ENCODE results near the gene KDM2A. TPM values are rescaled to one million over a fixed set of nuclear protein-coding genes. Genes with fewer than 3 reads are reported as not detected.

The KDM2A gene
- total RNA-seq, 1 experiment from 2014 or later: 121 TPM

DNA sequence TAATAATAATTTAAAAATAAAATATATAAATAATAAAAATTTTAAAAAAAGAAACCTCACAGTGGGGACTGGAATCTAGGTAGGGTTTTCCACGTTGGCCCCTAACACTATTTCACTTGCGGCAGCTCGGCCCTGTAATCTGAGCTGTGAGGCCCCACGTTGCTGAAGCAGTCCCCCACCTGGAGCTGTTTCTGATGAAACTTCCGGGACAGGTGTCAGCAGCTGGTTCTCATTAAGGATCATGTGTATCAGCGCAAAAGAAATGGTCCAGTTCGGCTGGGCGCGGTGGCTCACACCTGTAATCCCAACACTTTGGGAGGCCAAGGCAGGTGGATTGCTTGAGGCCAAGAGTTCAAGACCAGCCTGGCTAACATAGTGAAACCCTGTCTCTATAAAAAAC, 45.2 kb upstream of the KDM2A start:
- Histone ChIP-seq H3K36me3 (ENCODE audit: insufficient read depth, low read length, poor library complexity, severe bottlenecking) (no peaks in the 10 kb centered on the region), H3K27me3 (replicated peaks; ENCODE audit: insufficient read depth, low read depth, low read length, poor library complexity) (no peaks in the 10 kb centered on the region), H3K27ac (ENCODE audit: low read depth, low read length, poor library complexity, severe bottlenecking) (no peak overlapping the region), H3K9me3 (ENCODE audit: low read depth, low read length, poor library complexity, severe bottlenecking) (no peaks in the 10 kb centered on the region), H3K4me3 (ENCODE audit: low read depth, low read length, poor library complexity, severe bottlenecking) (no peak overlapping the region), H3K4me1 (ENCODE audit: insufficient read depth, low read length, poor library complexity, severe bottlenecking) (peaks cover 23% of the 10 kb centered on the region)
- TF ChIP-seq, protein P1, sequence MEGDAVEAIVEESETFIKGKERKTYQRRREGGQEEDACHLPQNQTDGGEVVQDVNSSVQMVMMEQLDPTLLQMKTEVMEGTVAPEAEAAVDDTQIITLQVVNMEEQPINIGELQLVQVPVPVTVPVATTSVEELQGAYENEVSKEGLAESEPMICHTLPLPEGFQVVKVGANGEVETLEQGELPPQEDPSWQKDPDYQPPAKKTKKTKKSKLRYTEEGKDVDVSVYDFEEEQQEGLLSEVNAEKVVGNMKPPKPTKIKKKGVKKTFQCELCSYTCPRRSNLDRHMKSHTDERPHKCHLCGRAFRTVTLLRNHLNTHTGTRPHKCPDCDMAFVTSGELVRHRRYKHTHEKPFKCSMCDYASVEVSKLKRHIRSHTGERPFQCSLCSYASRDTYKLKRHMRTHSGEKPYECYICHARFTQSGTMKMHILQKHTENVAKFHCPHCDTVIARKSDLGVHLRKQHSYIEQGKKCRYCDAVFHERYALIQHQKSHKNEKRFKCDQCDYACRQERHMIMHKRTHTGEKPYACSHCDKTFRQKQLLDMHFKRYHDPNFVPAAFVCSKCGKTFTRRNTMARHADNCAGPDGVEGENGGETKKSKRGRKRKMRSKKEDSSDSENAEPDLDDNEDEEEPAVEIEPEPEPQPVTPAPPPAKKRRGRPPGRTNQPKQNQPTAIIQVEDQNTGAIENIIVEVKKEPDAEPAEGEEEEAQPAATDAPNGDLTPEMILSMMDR (conservative IDR thresholded peaks at IDR 0.05; ENCODE audit: low read depth, low read length): no peak
- no peak for TF ChIP-seq EZH2 (IDR thresholded peaks at IDR 0.05; ENCODE audit: borderline replicate concordance, low read depth, low read length, poor library complexity, severe bottlenecking)
- no TSS peak for BruUV-seq (replicated peaks)
- intact Hi-C loops (cut with micrococcal nuclease; ENCODE audit: unreplicated experiment): no loop called here
- POLR2A ChIA-PET (ENCODE audit: low non-redundant PET): no interaction called here
- CTCF ChIA-PET: interaction anchor here (1.1 kb wide), 1 partner anchor 243 kb away, joined by 3 read pairs; no protein-coding TSS in a partner anchor
- DNase-seq (ENCODE audit: low spot score): no peak

DNA sequence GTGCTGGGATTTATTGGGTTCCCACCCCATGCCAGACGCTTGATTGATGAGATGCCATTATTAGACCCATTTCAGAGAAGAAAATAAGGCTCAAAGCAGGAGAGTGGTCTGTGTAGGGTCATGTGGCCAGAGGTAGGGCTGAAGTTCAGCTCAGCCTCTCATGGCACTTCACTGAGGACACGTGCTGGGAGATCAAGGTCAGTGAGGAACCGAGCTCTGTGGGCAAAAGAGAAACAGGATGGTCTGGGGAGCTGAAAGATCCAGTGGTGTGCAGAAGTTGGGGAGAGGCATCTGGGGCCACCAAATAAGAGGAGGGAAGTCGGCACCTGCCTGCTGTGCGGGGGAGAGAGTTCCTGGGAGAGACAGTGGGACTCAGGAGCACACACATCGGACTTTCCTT, 42.9 kb upstream of the KDM2A start:
- no TSS peak for BruUV-seq (replicated peaks)
- Histone ChIP-seq H3K27ac (ENCODE audit: low read depth, low read length, poor library complexity, severe bottlenecking) (no peak overlapping the region), H3K4me3 (ENCODE audit: low read depth, low read length, poor library complexity, severe bottlenecking) (no peak overlapping the region), H3K27me3 (replicated peaks; ENCODE audit: insufficient read depth, low read depth, low read length, poor library complexity) (no peaks in the 10 kb centered on the region), H3K9me3 (ENCODE audit: low read depth, low read length, poor library complexity, severe bottlenecking) (no peaks in the 10 kb centered on the region), H3K36me3 (ENCODE audit: insufficient read depth, low read length, poor library complexity, severe bottlenecking) (no peaks in the 10 kb centered on the region), H3K4me1 (ENCODE audit: insufficient read depth, low read length, poor library complexity, severe bottlenecking) (peaks cover 26% of the 10 kb centered on the region)
- POLR2A ChIA-PET (ENCODE audit: low non-redundant PET): no interaction called here
- no peak for DNase-seq (ENCODE audit: low spot score)
- intact Hi-C loops (cut with micrococcal nuclease; ENCODE audit: unreplicated experiment): no loop called here
- CTCF ChIA-PET: interaction anchor here (0.6 to 0.9 kb wide), 2 partner anchors 11 to 241 kb away, joined by 3 to 6 read pairs; no protein-coding TSS in a partner anchor
- TF ChIP-seq, protein P1 (conservative IDR thresholded peaks at IDR 0.05; ENCODE audit: low read depth, low read length): no peak
- no peak for TF ChIP-seq EZH2 (IDR thresholded peaks at IDR 0.05; ENCODE audit: borderline replicate concordance, low read depth, low read length, poor library complexity, severe bottlenecking)

DNA sequence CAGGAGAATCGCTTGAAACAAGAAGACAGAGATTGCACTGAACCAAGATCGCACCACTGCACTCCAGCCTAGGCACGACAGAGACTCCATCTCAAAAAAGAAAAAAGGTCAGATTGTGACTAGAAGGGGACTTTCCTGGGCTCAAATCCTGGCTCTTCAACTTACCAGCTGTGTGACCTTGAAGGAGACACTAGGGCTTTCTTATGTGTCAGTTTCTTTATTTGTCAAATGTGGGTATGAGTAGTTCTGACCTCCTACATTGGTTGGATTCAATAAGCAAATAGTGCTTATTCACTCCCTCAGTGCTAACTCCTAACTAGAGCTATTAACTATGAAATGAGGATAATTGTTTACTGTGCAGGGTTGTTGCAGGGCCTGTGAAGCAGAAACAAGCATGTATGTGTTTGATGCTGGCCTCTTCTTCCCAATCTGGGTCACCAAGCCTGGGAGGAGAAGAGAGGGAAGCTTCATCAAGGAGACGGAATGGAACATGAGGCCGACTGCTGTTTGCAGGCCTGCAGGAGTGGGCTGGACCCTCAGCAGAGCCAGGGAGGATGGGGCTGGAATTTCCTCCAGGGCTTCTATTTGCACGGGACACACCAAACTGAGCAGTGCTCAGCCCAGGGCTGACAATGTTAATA, 39.9 kb upstream of the KDM2A start:
- intact Hi-C loops (cut with micrococcal nuclease; ENCODE audit: unreplicated experiment): no loop called here
- Histone ChIP-seq H3K27ac (ENCODE audit: low read depth, low read length, poor library complexity, severe bottlenecking) (no peak overlapping the region), H3K4me3 (ENCODE audit: low read depth, low read length, poor library complexity, severe bottlenecking) (no peak overlapping the region), H3K4me1 (ENCODE audit: insufficient read depth, low read length, poor library complexity, severe bottlenecking) (peaks cover 26% of the 10 kb centered on the region), H3K36me3 (ENCODE audit: insufficient read depth, low read length, poor library complexity, severe bottlenecking) (no peaks in the 10 kb centered on the region), H3K9me3 (ENCODE audit: low read depth, low read length, poor library complexity, severe bottlenecking) (no peaks in the 10 kb centered on the region), H3K27me3 (replicated peaks; ENCODE audit: insufficient read depth, low read depth, low read length, poor library complexity) (no peaks in the 10 kb centered on the region)
- POLR2A ChIA-PET (ENCODE audit: low non-redundant PET): no interaction called here
- CTCF ChIA-PET: no interaction called here
- DNase-seq (ENCODE audit: low spot score): no peak
- BruUV-seq (replicated peaks): no TSS peak
- TF ChIP-seq EZH2 (IDR thresholded peaks at IDR 0.05; ENCODE audit: borderline replicate concordance, low read depth, low read length, poor library complexity, severe bottlenecking): no peak
- TF ChIP-seq, protein P1 (conservative IDR thresholded peaks at IDR 0.05; ENCODE audit: low read depth, low read length): no peak
